HG02571 (cell line): Measurements from ENCODE around the gene GARS1.
A peak's percentile ranks its signal among the peaks of the same experiment; 100 is the strongest.
"Not testable (repeated sequence)": the region's sequence is repeated elsewhere in the genome, so short reads cannot be mapped to it uniquely, and the experiment has no call there.

Experiments
- ATAC-seq: cut with Tn5 transposase; IDR thresholded peaks from one replicate; pipeline ENCODE4 v1.9.1; 2021; ENCODE audit warnings: mild to moderate bottlenecking, moderate library complexity; ENCODE audit not compliant: unreplicated experiment

GARS1 gene

GRCh38 chr7:30594540-30595435 lies at the start of gene GARS1:
GARS1 (plus strand) TSS chr7:30594878; CDS start chr7:30594922, 44 bp downstream.
- ATAC-seq: peak; percentile 88

GRCh38 chr7:30545791-30546555 lies 48.7 kb upstream of the GARS1 start:
- ATAC-seq: no peak

GRCh38 chr7:30546596-30546995 lies 48.1 kb upstream of the GARS1 start:
- ATAC-seq: no peak

GRCh38 chr7:30548845-30549244 lies 45.8 kb upstream of the GARS1 start:
- ATAC-seq: no peak

- no peak for ATAC-seq
These were observed 44.7 kb upstream of the GARS1 start for GRCh38 chr7:30549931-30550493.

- ATAC-seq: no peak
These were observed 42.3 kb upstream of the GARS1 start for GRCh38 chr7:30552330-30552729.

GRCh38 chr7:30553141-30553540 lies 41.5 kb upstream of the GARS1 start:
- ATAC-seq: no peak

- no peak for ATAC-seq
These were observed 41.1 kb upstream of the GARS1 start for GRCh38 chr7:30553546-30553945.

GRCh38 chr7:30555525-30555924 lies 39.2 kb upstream of the GARS1 start:
- ATAC-seq: no peak

GRCh38 chr7:30556840-30557239 lies 37.8 kb upstream of the GARS1 start:
- ATAC-seq: no peak

GRCh38 chr7:30557245-30557644 lies 37.4 kb upstream of the GARS1 start:
- no peak for ATAC-seq

- ATAC-seq: no peak
These were observed 35.1 kb upstream of the GARS1 start for GRCh38 chr7:30559611-30560010.

GRCh38 chr7:30561389-30561788 lies 33.3 kb upstream of the GARS1 start:
- no peak for ATAC-seq

GRCh38 chr7:30562498-30562897 lies 32.2 kb upstream of the GARS1 start:
- ATAC-seq: no peak

- ATAC-seq: no peak
These were observed 31.8 kb upstream of the GARS1 start for GRCh38 chr7:30562909-30563308.

GRCh38 chr7:30563326-30563942 lies 31.2 kb upstream of the GARS1 start:
- no peak for ATAC-seq

- ATAC-seq: peak; percentile 58
These were observed 30.3 kb upstream of the GARS1 start for GRCh38 chr7:30564243-30564892.

- no peak for ATAC-seq
These were observed 28.1 kb upstream of the GARS1 start for GRCh38 chr7:30566596-30566995.

GRCh38 chr7:30567081-30567480 lies 27.6 kb upstream of the GARS1 start:
- ATAC-seq: no peak

GRCh38 chr7:30570238-30570637 lies 24.4 kb upstream of the GARS1 start:
- not testable (repeated sequence) for ATAC-seq
